ENCODE data around the gene SCARF2.

DNA sequence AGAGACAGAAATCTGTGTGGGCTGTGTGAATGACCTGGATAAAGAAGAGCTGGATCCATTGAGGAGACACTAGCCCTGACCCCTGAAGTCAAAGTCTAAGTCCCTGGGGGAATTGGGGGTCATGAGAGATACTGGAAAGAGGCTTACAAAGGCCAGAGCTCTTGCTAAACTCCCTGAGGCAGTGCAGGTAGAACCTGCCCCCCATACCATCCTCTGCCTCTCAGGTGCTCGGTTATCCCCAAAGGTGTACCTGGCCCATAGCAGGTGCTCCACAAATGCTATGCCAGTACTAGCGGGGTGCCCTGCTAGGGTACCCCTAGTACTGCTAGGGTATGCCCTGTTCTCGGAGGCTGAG, 19.1 kb upstream of the SCARF2 start:
- TF ChIP-seq, protein P1, sequence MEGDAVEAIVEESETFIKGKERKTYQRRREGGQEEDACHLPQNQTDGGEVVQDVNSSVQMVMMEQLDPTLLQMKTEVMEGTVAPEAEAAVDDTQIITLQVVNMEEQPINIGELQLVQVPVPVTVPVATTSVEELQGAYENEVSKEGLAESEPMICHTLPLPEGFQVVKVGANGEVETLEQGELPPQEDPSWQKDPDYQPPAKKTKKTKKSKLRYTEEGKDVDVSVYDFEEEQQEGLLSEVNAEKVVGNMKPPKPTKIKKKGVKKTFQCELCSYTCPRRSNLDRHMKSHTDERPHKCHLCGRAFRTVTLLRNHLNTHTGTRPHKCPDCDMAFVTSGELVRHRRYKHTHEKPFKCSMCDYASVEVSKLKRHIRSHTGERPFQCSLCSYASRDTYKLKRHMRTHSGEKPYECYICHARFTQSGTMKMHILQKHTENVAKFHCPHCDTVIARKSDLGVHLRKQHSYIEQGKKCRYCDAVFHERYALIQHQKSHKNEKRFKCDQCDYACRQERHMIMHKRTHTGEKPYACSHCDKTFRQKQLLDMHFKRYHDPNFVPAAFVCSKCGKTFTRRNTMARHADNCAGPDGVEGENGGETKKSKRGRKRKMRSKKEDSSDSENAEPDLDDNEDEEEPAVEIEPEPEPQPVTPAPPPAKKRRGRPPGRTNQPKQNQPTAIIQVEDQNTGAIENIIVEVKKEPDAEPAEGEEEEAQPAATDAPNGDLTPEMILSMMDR (IDR thresholded peaks at IDR 0.05 in 8 of 11, conservative IDR thresholded peaks at IDR 0.05 in 3 of 11) = no peak
- TF ChIP-seq POLR2AphosphoS5 (IDR thresholded peaks at IDR 0.05) (no peak), POLR2A (IDR thresholded peaks at IDR 0.05) (no peak)

All from spleen (tissue), 7 donors.